H1 (cell line): Measurements from ENCODE around the gene CASR. TPM values are rescaled to one million over a fixed set of nuclear protein-coding genes. Genes with fewer than 3 reads are reported as not detected.

ENCODE experiments used
- CTCF ChIA-PET: fragments of 300-600 bp; sonication (Branson Sonifier 250); formaldehyde crosslinking; loops from one replicate; lab custom pipeline; 2021; ENCODE audit not compliant: partially characterized antibody; lab: Charles Lee
- POLR2A ChIA-PET: fragments of 300-600 bp; sonication (Branson Sonifier 250); formaldehyde crosslinking; loops from one replicate; lab custom pipeline; 2021; ENCODE audit warnings: inconsistent platforms; ENCODE audit not compliant: partially characterized antibody; lab: Charles Lee
- DNase-seq, 2 experiments: peaks; one replicate each; pipeline versions ENCODE4 v3.0.0 to v3.0.0-alpha.2; 2010 to 2022; ENCODE audit warnings: low spot score in 2 of 2, low read depth in 1 of 2, mixed read lengths in 1 of 2
- FAIRE-seq: peaks from 2 replicates; lab custom pipeline; 2011; peaks lifted over from hg19 to GRCh38; lab: Jason Lieb, UNC
- H2AFZ ChIP-seq: 2 replicates; pipeline ENCODE4 v1.8.1; 2012; ENCODE audit warnings: low read length, inconsistent platforms
- H2AK5ac ChIP-seq: 2 replicates; pipeline ENCODE4 v1.6.1; 2013; ENCODE audit warnings: low read depth, low read length
- H2BK120ac ChIP-seq: replicated peaks from 2 replicates; pipeline ENCODE3; 2013; ENCODE audit warnings: low read depth, low read length, inconsistent platforms
- H2BK12ac ChIP-seq: 2 replicates; pipeline ENCODE4 v1.6.1; 2013; ENCODE audit warnings: low read depth, low read length
- H2BK15ac ChIP-seq: 2 replicates; pipeline ENCODE4 v1.6.1; 2013; ENCODE audit warnings: low read length
- H2BK20ac ChIP-seq: 2 replicates; pipeline ENCODE4 v1.6.1; 2013; ENCODE audit warnings: low read length
- H2BK5ac ChIP-seq: 2 replicates; pipeline ENCODE4 v1.6.1; 2013; ENCODE audit warnings: low read depth, low read length
- H3K14ac ChIP-seq: 2 replicates; pipeline ENCODE4 v1.6.1; 2013; ENCODE audit warnings: inconsistent platforms; ENCODE audit not compliant: insufficient read length
- H3K18ac ChIP-seq: 2 replicates; pipeline ENCODE4 v1.6.1; 2013; ENCODE audit warnings: low read length; ENCODE audit errors: extremely low read depth
- H3K23ac ChIP-seq: 2 replicates; pipeline ENCODE4 v1.6.1; 2013; ENCODE audit warnings: inconsistent platforms; ENCODE audit not compliant: insufficient read length
- H3K23me2 ChIP-seq: 2 replicates; pipeline ENCODE4 v1.6.1; 2013; ENCODE audit warnings: low read depth, low read length
- H3K27ac ChIP-seq: 2 replicates; pipeline ENCODE4 v1.6.1; 2011; ENCODE audit warnings: low read depth, low read length, inconsistent platforms
- H3K27me3 ChIP-seq, 4 experiments: replicated peaks in 1 of 4; 1 replicate in 1 of 4; 2 replicates in 3 of 4; pipeline versions ENCODE4 v1.6.1 to v1.8.1; 2011 to 2013; ENCODE audit warnings: low read length in 3 of 4, mild to moderate bottlenecking in 3 of 4, inconsistent platforms in 2 of 4, mixed read lengths in 2 of 4, moderate library complexity in 1 of 4; ENCODE audit not compliant: control insufficient read depth in 3 of 4, insufficient read depth in 3 of 4; ENCODE audit errors: extremely low read depth in 1 of 4
- H3K36me3 ChIP-seq, 4 experiments: 2 replicates each; pipeline versions ENCODE4 v1.6.1 to v1.8.1; 2011 to 2013; ENCODE audit warnings: mild to moderate bottlenecking in 4 of 4, low read length in 3 of 4, moderate library complexity in 2 of 4, control low read depth in 1 of 4, inconsistent platforms in 1 of 4; ENCODE audit not compliant: insufficient read depth in 4 of 4, control insufficient read depth in 2 of 4
- H3K4ac ChIP-seq: replicated peaks from 2 replicates; pipeline ENCODE3; 2013; ENCODE audit warnings: low read length, low read depth, mixed read lengths, inconsistent platforms; ENCODE audit not compliant: insufficient read length
- H3K4me1 ChIP-seq, 4 experiments: replicated peaks in 1 of 4; 1 replicate in 1 of 4; 2 replicates in 3 of 4; pipeline versions ENCODE4 v1.6.1 to v1.8.1; 2011 to 2013; ENCODE audit warnings: low read length in 3 of 4, inconsistent platforms in 2 of 4, mixed read lengths in 1 of 4; ENCODE audit not compliant: insufficient read depth in 4 of 4, control insufficient read depth in 3 of 4
- H3K4me2 ChIP-seq, 2 experiments: 2 replicates each; pipeline versions ENCODE4 v1.6.1 to v1.8.1; 2011 to 2013; ENCODE audit warnings: low read depth in 2 of 2, low read length in 2 of 2, control low read depth in 1 of 2, inconsistent platforms in 1 of 2, mild to moderate bottlenecking in 1 of 2; ENCODE audit not compliant: insufficient read depth in 1 of 2
- H3K4me3 ChIP-seq, 4 experiments: fragments of 200-600, 300-600 bp in 1 of 4; sonication (generic), shearing (Covaris generic), sonication (Bioruptor Twin) in 1 of 4; 2 replicates each; pipeline versions ENCODE4 v1.5.1 to v1.8.1; 2011 to 2016; ENCODE audit warnings: low read length in 4 of 4, low read depth in 3 of 4, control low read depth in 2 of 4, inconsistent platforms in 2 of 4, mild to moderate bottlenecking in 2 of 4, mixed read lengths in 1 of 4, moderate library complexity in 1 of 4; ENCODE audit not compliant: insufficient read depth in 2 of 4; ENCODE audit errors: extremely low read depth in 1 of 4
- H3K56ac ChIP-seq: replicated peaks from 2 replicates; pipeline ENCODE3; 2013; ENCODE audit warnings: low read depth, mild to moderate bottlenecking, mixed read lengths, low read length, inconsistent platforms; ENCODE audit not compliant: insufficient read length
- H3K79me1 ChIP-seq: 2 replicates; pipeline ENCODE4 v1.6.1; 2013; ENCODE audit warnings: low read depth, low read length, control low read depth
- H3K79me2 ChIP-seq, 2 experiments: 2 replicates each; pipeline versions ENCODE4 v1.6.1 to v1.8.1; 2012 to 2013; ENCODE audit warnings: low read length in 2 of 2, mild to moderate bottlenecking in 2 of 2, inconsistent platforms in 1 of 2; ENCODE audit not compliant: insufficient read depth in 2 of 2, control insufficient read depth in 1 of 2
- H3K9ac ChIP-seq, 4 experiments: replicated peaks in 1 of 4; 1 replicate in 1 of 4; 2 replicates in 3 of 4; pipeline versions ENCODE4 v1.6.1 to v1.8.1; 2011 to 2013; ENCODE audit warnings: low read depth in 3 of 4, low read length in 3 of 4, control low read depth in 2 of 4, mild to moderate bottlenecking in 2 of 4, moderate library complexity in 2 of 4, inconsistent platforms in 1 of 4; ENCODE audit errors: extremely low read depth in 1 of 4
- H3K9me3 ChIP-seq, 2 experiments: 2 replicates each; pipeline versions ENCODE4 v1.6.1 to v1.8.1; 2012 to 2013; ENCODE audit warnings: mild to moderate bottlenecking in 2 of 2, moderate library complexity in 2 of 2, control low read depth in 1 of 2, inconsistent platforms in 1 of 2, low read depth in 1 of 2, low read length in 1 of 2, mixed read lengths in 1 of 2; ENCODE audit not compliant: insufficient read depth in 2 of 2
- H4K20me1 ChIP-seq, 2 experiments: replicated peaks in 1 of 2; 2 replicates each; pipeline versions ENCODE3 to v1.8.1; 2011 to 2013; ENCODE audit warnings: inconsistent platforms in 2 of 2, low read length in 2 of 2, mild to moderate bottlenecking in 1 of 2; ENCODE audit not compliant: insufficient read depth in 2 of 2, control insufficient read depth in 1 of 2
- H4K5ac ChIP-seq: 2 replicates; pipeline ENCODE4 v1.6.1; 2013; ENCODE audit warnings: low read length, low read depth, mixed read lengths, inconsistent platforms; ENCODE audit not compliant: insufficient read length
- H4K8ac ChIP-seq: 2 replicates; pipeline ENCODE4 v1.8.0; 2013; ENCODE audit warnings: mild to moderate bottlenecking, moderate library complexity, low read length, inconsistent platforms; ENCODE audit not compliant: insufficient read depth; ENCODE audit errors: extremely low read depth
- H4K91ac ChIP-seq: replicated peaks from 2 replicates; pipeline ENCODE3; 2013; ENCODE audit warnings: low read length, mixed read lengths, inconsistent platforms; ENCODE audit not compliant: insufficient read length
- BACH1 ChIP-seq: IDR thresholded peaks from 2 replicates; pipeline ENCODE4 v1.6.1; 2012; ENCODE audit warnings: low read length, improper control_type of control experiment
- BCL11A ChIP-seq, 2 experiments: IDR thresholded peaks; one replicate each; pipeline ENCODE4 v1.6.1; 2011; ENCODE audit warnings: low read depth in 2 of 2, low read length in 2 of 2, mild to moderate bottlenecking in 2 of 2
- BRCA1 ChIP-seq: IDR thresholded peaks from 2 replicates; pipeline ENCODE4 v1.6.1; 2012; ENCODE audit warnings: low read depth, low read length, improper control_type of control experiment
- HDAC2 ChIP-seq, 2 experiments: fragments of 300-600 bp in 1 of 2; sonication (generic) in 1 of 2; IDR thresholded peaks; 2 replicates each; pipeline ENCODE4 v1.6.1; 2011 to 2012; ENCODE audit warnings: low read depth in 2 of 2, low read length in 2 of 2, mild to moderate bottlenecking in 2 of 2, moderate library complexity in 2 of 2, borderline replicate concordance in 1 of 2, inconsistent platforms in 1 of 2
- JUN ChIP-seq: IDR thresholded peaks from 2 replicates; pipeline ENCODE4 v1.6.1; 2011; ENCODE audit warnings: low read depth, mild to moderate bottlenecking, improper control_type of control experiment, low read length
- KDM1A ChIP-seq: fragments of 200-600, 300-600 bp; sonication (generic); IDR thresholded peaks from 2 replicates; pipeline ENCODE4 v1.7.1; 2016; ENCODE audit warnings: mild to moderate bottlenecking, low read length, borderline replicate concordance
- POU5F1 ChIP-seq: IDR thresholded peaks from 2 replicates; pipeline ENCODE4 v1.6.1; 2011; ENCODE audit warnings: low read depth, mild to moderate bottlenecking, low read length, moderate library complexity
- SIRT6 ChIP-seq: IDR thresholded peaks from one replicate; pipeline ENCODE4 v1.7.1; 2012; ENCODE audit warnings: low read length, inconsistent platforms
- WGBS, 2 experiments: shearing (Covaris generic) in 1 of 2; methylation state at CpG; one replicate each; pipeline versions ENCODE4 v1.1.6 to v1.1.7; 2013 to 2015; ENCODE audit warnings: low lambda C conversion rate in 2 of 2, mixed read lengths in 2 of 2, inconsistent platforms in 1 of 2, low coverage in 1 of 2, missing lambda C conversion rate in 1 of 2; ENCODE audit not compliant: insufficient replicate concordance in 2 of 2, insufficient coverage in 1 of 2, insufficient read length in 1 of 2; ENCODE audit errors: extremely low coverage in 1 of 2, missing lambda C conversion rate in 1 of 2; 5-methylcytosine and 5-hydroxymethylcytosine counted together
- polyA plus RNA-seq, 7 experiments: library from polyadenylated mRNA; depleted of rRNA in 3 of 7; stranded (reverse) in 5 of 7; unstranded in 2 of 7; fragments of >200 nt in 5 of 7; fragments of 200-250 nt in 2 of 7; gene quantifications; 1 replicate in 5 of 7; 2 replicates in 1 of 7; 4 replicates in 1 of 7; pipeline versions ENCODE4 v1.2.1 to v1.2.3, GENCODE V29; 2011 to 2013; ENCODE audit warnings: missing spikeins in 2 of 7, mixed read lengths in 2 of 7
- total RNA-seq: library from RNA; stranded (reverse); fragmentation: NEBNext Ultra II Directional; extraction: Animal tissue kit (Norgen Biotek cat#: 25700); gene quantifications from 2 replicates; pipeline ENCODE4 v1.2.1, GENCODE V29; 2021
- TF ChIP-seq, protein P1 (sequence below): IDR thresholded peaks from 2 replicates; pipeline ENCODE4 v1.6.1; 2012; ENCODE audit warnings: inconsistent platforms
- TF ChIP-seq, protein P2 (sequence below): IDR thresholded peaks from 2 replicates; pipeline ENCODE4 v1.6.1; 2012; ENCODE audit warnings: inconsistent platforms

CASR gene
- total and polyA plus RNA-seq, 2 of the 8 experiments (the other 6 are each of a cell fraction or from before 2014, with no cell fraction given) = 0.36 to 0.58 TPM

- WGBS, 2 experiments = 82% methylated on average over 2 of the region's 2 CpGs; no CpG with 5 or more reads in 1 of the 2 experiments
- Histone ChIP-seq H2BK20ac (no peak overlapping the region), H3K4me3 (no peak overlapping the region), H2BK5ac (no peak overlapping the region), H2AFZ (no peak overlapping the region), H2BK15ac (no peak overlapping the region; the same call in 1 of the 2 replicates), H3K27ac (no peak overlapping the region), H3K9ac (no peak overlapping the region), H2AK5ac (no peak overlapping the region), H3K23ac (no peak overlapping the region), H3K9me3 (no peaks in the 10 kb centered on the region), H3K56ac (no peak overlapping the region), H4K8ac (no peak overlapping the region), H4K5ac (no peak overlapping the region), H3K4me2 (no peak overlapping the region), H4K20me1 (no peaks in the 10 kb centered on the region), H4K91ac (no peak overlapping the region), H3K23me2 (peaks cover 6% of the 10 kb centered on the region; the same call in 1 of the 2 replicates), H3K4ac (no peak overlapping the region), H3K79me2 (no peaks in the 10 kb centered on the region), H2BK12ac (no peak overlapping the region), H3K18ac (no peak overlapping the region), H3K4me1 (no peaks in the 10 kb centered on the region; a peak in 1 of 7 replicates), H3K36me3 (no peaks in the 10 kb centered on the region), H3K14ac (no peak overlapping the region), H3K27me3 (peaks cover 0 to 44% (median 34%) of the 10 kb centered on the region in 4 experiments; a peak in 6 of 7 replicates), H2BK120ac (no peak overlapping the region), H3K79me1 (no peaks in the 10 kb centered on the region)
- ChIA-PET CTCF (interaction anchor here (0.7 kb wide), 1 partner anchor 113 kb away, joined by 3 read pairs; no protein-coding TSS in a partner anchor), POLR2A (no interaction called here)
- no peak for DNase-seq
- FAIRE-seq = no peak
- TF ChIP-seq, protein P1, sequence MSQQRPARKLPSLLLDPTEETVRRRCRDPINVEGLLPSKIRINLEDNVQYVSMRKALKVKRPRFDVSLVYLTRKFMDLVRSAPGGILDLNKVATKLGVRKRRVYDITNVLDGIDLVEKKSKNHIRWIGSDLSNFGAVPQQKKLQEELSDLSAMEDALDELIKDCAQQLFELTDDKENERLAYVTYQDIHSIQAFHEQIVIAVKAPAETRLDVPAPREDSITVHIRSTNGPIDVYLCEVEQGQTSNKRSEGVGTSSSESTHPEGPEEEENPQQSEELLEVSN = no peak
- TF ChIP-seq BRCA1 (no peak), SIRT6 (no peak), JUN (no peak), POU5F1 (no peak), BCL11A (IDR thresholded peaks at IDR 0.05; ENCODE audit: low read depth in 2 of 2, low read length in 2 of 2) (no peak), HDAC2 (IDR thresholded peaks at IDR 0.05; ENCODE audit: borderline replicate concordance in 1 of 2, low read depth in 2 of 2, low read length in 2 of 2) (no peak), KDM1A (no peak), BACH1 (no peak)
- TF ChIP-seq, protein P2, sequence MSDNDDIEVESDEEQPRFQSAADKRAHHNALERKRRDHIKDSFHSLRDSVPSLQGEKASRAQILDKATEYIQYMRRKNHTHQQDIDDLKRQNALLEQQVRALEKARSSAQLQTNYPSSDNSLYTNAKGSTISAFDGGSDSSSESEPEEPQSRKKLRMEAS = no peak
These were observed 2.9 kb downstream of the CASR start for GRCh38 chr3:122186372-122186771.
